ENCODE results near the gene HEATR5B. TPM values are rescaled to one million over a fixed set of nuclear protein-coding genes. Genes with fewer than 3 reads are reported as not detected.

Gene HEATR5B
- total and polyA plus RNA-seq, 2 of the 8 experiments (the other 6 are each of a cell fraction or from before 2014, with no cell fraction given) = 7.0 to 12.6 TPM

DNA sequence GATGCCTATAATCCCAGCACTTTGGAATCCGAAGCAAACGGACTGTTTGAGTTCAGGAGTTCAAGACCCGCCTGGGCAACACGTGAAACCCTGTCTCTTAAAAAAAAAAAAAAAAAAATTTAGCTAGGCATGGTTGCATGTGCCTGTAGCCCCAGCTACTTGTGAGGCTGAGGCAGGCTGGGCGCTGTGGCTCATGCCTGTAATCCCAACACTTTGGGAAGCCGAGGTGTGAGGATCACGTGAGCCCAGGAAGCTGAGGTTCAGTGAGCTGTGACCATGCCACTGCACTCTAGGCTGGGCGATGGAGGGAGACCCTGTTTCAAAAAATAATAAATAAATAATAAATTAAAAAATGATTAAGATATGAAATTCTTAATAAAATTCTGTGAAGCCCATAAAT, 108.9 kb downstream of the HEATR5B start:
- ChIA-PET POLR2A (ENCODE audit: partially characterized antibody) (interaction anchor here (0.6 kb wide), 2 partner anchors 8 to 177 kb away, joined by 3 to 4 read pairs; no protein-coding TSS in a partner anchor), CTCF (ENCODE audit: partially characterized antibody) (interaction anchor here (0.6 to 1.0 kb wide), 5 partner anchors 9 to 196 kb away, joined by 3 to 4 read pairs (median 3); partner anchors contain the start of gene STRN)
- Histone ChIP-seq H3K23me2 (ENCODE audit: low read depth, low read length) (no peaks in the 10 kb centered on the region), H3K9me3 (ENCODE audit: insufficient read depth in 2 of 2, low read depth in 1 of 2, low read length in 1 of 2) (no peaks in the 10 kb centered on the region), H3K18ac (ENCODE audit: extremely low read depth, low read length) (no peak overlapping the region), H3K27me3 (replicated peaks in 1 of 4; ENCODE audit: control insufficient read depth in 3 of 4, extremely low read depth in 1 of 4, insufficient read depth in 3 of 4, low read length in 3 of 4) (no peaks in the 10 kb centered on the region), H3K4me3 (ENCODE audit: extremely low read depth in 1 of 4, insufficient read depth in 2 of 4, low read depth in 3 of 4, low read length in 4 of 4) (no peak overlapping the region), H2BK12ac (ENCODE audit: low read depth, low read length) (no peak overlapping the region), H3K79me2 (ENCODE audit: control insufficient read depth in 1 of 2, insufficient read depth in 2 of 2, low read length in 2 of 2) (no peaks in the 10 kb centered on the region), H2AK5ac (ENCODE audit: low read depth, low read length) (no peak overlapping the region), H3K27ac (ENCODE audit: low read depth, low read length) (no peak overlapping the region), H3K4me1 (replicated peaks in 1 of 4; ENCODE audit: control insufficient read depth in 3 of 4, insufficient read depth in 4 of 4, low read length in 3 of 4) (no peaks in the 10 kb centered on the region), H3K4me2 (ENCODE audit: insufficient read depth in 1 of 2, low read depth in 2 of 2, low read length in 2 of 2) (no peak overlapping the region), H4K8ac (ENCODE audit: extremely low read depth, insufficient read depth, low read length) (no peak overlapping the region), H3K23ac (ENCODE audit: insufficient read length) (no peak overlapping the region), H3K79me1 (ENCODE audit: low read depth, low read length) (no peaks in the 10 kb centered on the region), H3K14ac (ENCODE audit: insufficient read length) (no peak overlapping the region), H2BK5ac (ENCODE audit: low read depth, low read length) (no peak overlapping the region), H3K56ac (replicated peaks; ENCODE audit: insufficient read length, low read depth, low read length) (no peak overlapping the region), H3K9ac (replicated peaks in 1 of 4; ENCODE audit: extremely low read depth in 1 of 4, low read depth in 3 of 4, low read length in 3 of 4) (no peak overlapping the region), H2BK120ac (replicated peaks; ENCODE audit: low read depth, low read length) (no peak overlapping the region), H2AFZ (ENCODE audit: low read length) (no peak overlapping the region), H4K91ac (replicated peaks; ENCODE audit: insufficient read length, low read length) (no peak overlapping the region), H4K5ac (ENCODE audit: insufficient read length, low read depth, low read length) (no peak overlapping the region), H3K4ac (replicated peaks; ENCODE audit: insufficient read length, low read depth, low read length) (no peak overlapping the region), H2BK20ac (ENCODE audit: low read length) (no peak overlapping the region), H3K36me3 (ENCODE audit: control insufficient read depth in 2 of 4, insufficient read depth in 4 of 4, low read length in 3 of 4) (no peaks in the 10 kb centered on the region), H4K20me1 (replicated peaks in 1 of 2; ENCODE audit: control insufficient read depth in 1 of 2, insufficient read depth in 2 of 2, low read length in 2 of 2) (no peaks in the 10 kb centered on the region), H2BK15ac (ENCODE audit: low read length) (no peak overlapping the region)
- TF ChIP-seq CBX8 (IDR thresholded peaks at IDR 0.05; ENCODE audit: borderline replicate concordance, low read depth, low read length) (no peak), CTBP2 (IDR thresholded peaks at IDR 0.05; ENCODE audit: borderline replicate concordance, insufficient read depth, insufficient read length, low read length) (no peak), EGR1 (IDR thresholded peaks at IDR 0.05; ENCODE audit: borderline replicate concordance, low read depth, low read length) (no peak), ZNF274 (IDR thresholded peaks at IDR 0.05; ENCODE audit: borderline replicate concordance, extremely low read depth, low read length) (no peak), NANOG (IDR thresholded peaks at IDR 0.05; ENCODE audit: insufficient read depth, low read depth, low read length, poor library complexity, severe bottlenecking) (no peak), BRCA1 (IDR thresholded peaks at IDR 0.05; ENCODE audit: low read depth, low read length) (no peak), SIX5 (IDR thresholded peaks at IDR 0.05; ENCODE audit: low read depth, low read length) (no peak), SP2 (IDR thresholded peaks at IDR 0.05; ENCODE audit: low read length) (no peak), SIN3A (conservative IDR thresholded peaks at IDR 0.05 in 1 of 2, IDR thresholded peaks at IDR 0.05 in 1 of 2; ENCODE audit: low read depth in 1 of 2, low read length in 2 of 2) (no peak), MAFK (IDR thresholded peaks at IDR 0.05; ENCODE audit: low read depth, low read length) (no peak), YY1 (IDR thresholded peaks at IDR 0.05; ENCODE audit: low read depth, low read length) (no peak)
- WGBS, 2 experiments (ENCODE audit: extremely low coverage in 1 of 2, insufficient coverage in 1 of 2, insufficient read length in 1 of 2, insufficient replicate concordance in 2 of 2, low coverage in 1 of 2, low lambda C conversion rate in 2 of 2, missing lambda C conversion rate in 1 of 2) = 96% methylated on average over 8 of the region's 8 CpGs; no CpG with 5 or more reads in 1 of the 2 experiments
- no peak for DNase-seq (ENCODE audit: low read depth in 1 of 2, low spot score in 2 of 2)
- no peak for FAIRE-seq

Data from H1 (cell line).